ENCODE results near the gene PPP3CA. TPM values are rescaled to one million over a fixed set of nuclear protein-coding genes. Genes with fewer than 3 reads are reported as not detected.
A peak's percentile ranks its signal among the peaks of the same experiment; 100 is the strongest.

Gene PPP3CA
- total and polyA plus RNA-seq, 7 experiments from 2014 or later, result 2.9 to 30.9 (median 16.9) TPM

- Mint-ChIP-seq H3K27me3 (no peaks in the 10 kb centered on the region), H3K4me3 (no peak overlapping the region), H3K36me3 (peaks cover 0 to 12% (median 4%) of the 10 kb centered on the region in 5 donors), H3K27ac (no peak overlapping the region), H3K4me1 (peaks cover 7 to 37% (median 17%) of the 10 kb centered on the region in 7 donors), H3K9me3 (peaks cover 0 to under 1% (median 0%) of the 10 kb centered on the region in 11 donors)
- Histone ChIP-seq H3K27ac (ENCODE audit: low read depth, low read length) (no peak overlapping the region), H3K36me3 (ENCODE audit: control insufficient read depth in 2 of 3, insufficient read depth in 3 of 3, low read length in 3 of 3) (no peaks in the 10 kb centered on the region), H3K27me3 (ENCODE audit: control insufficient read depth in 2 of 2, insufficient read depth in 2 of 2, low read length in 2 of 2) (no peaks in the 10 kb centered on the region), H3K4me1 (ENCODE audit: control insufficient read depth in 2 of 2, insufficient read depth in 2 of 2, low read length in 2 of 2) (no peaks in the 10 kb centered on the region), H3K9me3 (ENCODE audit: control insufficient read depth in 2 of 3, low read length in 3 of 3) (no peaks in the 10 kb centered on the region), H3K4me3 (ENCODE audit: low read length) (no peak overlapping the region)
- no peak for ATAC-seq
- no peak for DNase-seq
- intact Hi-C loops (cut with micrococcal nuclease), result loop anchor here (1.0 to 5.0 kb wide), 6 partner anchors 158 to 1242 kb away; partner anchors contain the start of gene PPP3CA (in 1 of the 2)
- POLR2A ChIA-PET, result interaction anchor here (0.7 kb wide), 1 partner anchor 94 kb away, joined by 3 read pairs; no protein-coding TSS in a partner anchor
- CTCF ChIA-PET, result interaction anchor here (0.7 kb wide), 1 partner anchor 138 kb away, joined by 3 read pairs; no protein-coding TSS in a partner anchor
Measured at GRCh38 chr4:101188906-101189305, 158.4 kb downstream of the PPP3CA start.

- Mint-ChIP-seq H3K9me3 (peaks cover 0 to 5% (median 0%) of the 10 kb centered on the region in 11 donors), H3K27me3 (no peaks in the 10 kb centered on the region), H3K4me1 (peaks cover 7 to 41% (median 17%) of the 10 kb centered on the region in 7 donors), H3K4me3 (peak overlapping the region in 1 of 10 donors; percentile 25), H3K36me3 (peaks cover 4 to 18% (median 9%) of the 10 kb centered on the region in 5 donors), H3K27ac (no peak overlapping the region)
- Histone ChIP-seq H3K9me3 (ENCODE audit: control insufficient read depth in 2 of 3, low read length in 3 of 3) (no peaks in the 10 kb centered on the region), H3K4me1 (ENCODE audit: control insufficient read depth in 2 of 2, insufficient read depth in 2 of 2, low read length in 2 of 2) (no peaks in the 10 kb centered on the region), H3K4me3 (ENCODE audit: low read length) (no peak overlapping the region), H3K27ac (ENCODE audit: low read depth, low read length) (no peak overlapping the region), H3K36me3 (ENCODE audit: control insufficient read depth in 2 of 3, insufficient read depth in 3 of 3, low read length in 3 of 3) (no peaks in the 10 kb centered on the region), H3K27me3 (ENCODE audit: control insufficient read depth in 2 of 2, insufficient read depth in 2 of 2, low read length in 2 of 2) (no peaks in the 10 kb centered on the region)
- ATAC-seq (peak; percentile 42), DNase-seq (peak in 4 of 9 donors; percentile 7 to 27 (median 15))
- ChIA-PET POLR2A (no interaction called here), CTCF (interaction anchor here (0.7 to 1.0 kb wide), 2 partner anchors 272 to 334 kb away, joined by 3 to 4 read pairs; no protein-coding TSS in a partner anchor)
- intact Hi-C loops (cut with micrococcal nuclease), result loop anchor here (1.0 to 5.0 kb wide), 6 partner anchors 159 to 1243 kb away; partner anchors contain the start of gene PPP3CA (in 1 of the 2)
Measured at GRCh38 chr4:101187841-101188240, 159.5 kb downstream of the PPP3CA start.

DNA sequence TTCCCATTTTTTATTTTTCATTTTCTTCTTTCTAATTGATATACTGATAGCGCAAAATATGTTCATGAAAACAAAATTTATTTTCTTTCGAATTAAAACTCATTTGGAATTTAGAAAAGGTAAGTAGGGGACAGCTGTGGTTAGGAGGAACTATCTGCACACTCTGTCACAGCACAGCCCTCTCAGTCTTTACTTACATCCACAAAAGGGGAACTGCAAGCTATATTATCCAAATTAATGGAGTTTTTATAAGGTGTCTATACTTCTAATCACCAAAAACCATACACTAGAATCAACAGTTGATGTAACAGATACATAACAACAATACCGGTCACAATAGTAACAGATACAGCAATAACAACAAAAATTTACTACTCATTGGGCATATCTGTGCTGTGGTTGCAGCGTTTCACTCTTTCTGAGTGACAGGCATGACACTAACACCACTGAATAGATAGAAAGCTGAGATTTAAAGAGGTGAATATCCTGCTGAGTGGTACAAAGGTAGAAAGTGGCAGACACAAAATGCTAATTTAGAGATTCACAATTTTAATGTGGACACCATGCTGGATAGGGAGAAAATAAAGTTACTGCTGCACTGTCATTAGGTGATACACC lies 160.7 kb downstream of the PPP3CA start:
- Histone ChIP-seq H3K27me3 (ENCODE audit: control insufficient read depth in 2 of 2, insufficient read depth in 2 of 2, low read length in 2 of 2) (no peaks in the 10 kb centered on the region), H3K4me3 (ENCODE audit: low read length) (no peak overlapping the region), H3K4me1 (ENCODE audit: control insufficient read depth in 2 of 2, insufficient read depth in 2 of 2, low read length in 2 of 2) (no peaks in the 10 kb centered on the region), H3K9me3 (ENCODE audit: control insufficient read depth in 2 of 3, low read length in 3 of 3) (no peaks in the 10 kb centered on the region), H3K36me3 (ENCODE audit: control insufficient read depth in 2 of 3, insufficient read depth in 3 of 3, low read length in 3 of 3) (no peaks in the 10 kb centered on the region), H3K27ac (ENCODE audit: low read depth, low read length) (no peak overlapping the region)
- intact Hi-C loops (cut with micrococcal nuclease), result loop anchor here in 1 of 2 donors (5.0 kb wide), 1 partner anchor 546 kb away; no protein-coding TSS in a partner anchor
- Mint-ChIP-seq H3K4me1 (peaks cover 6 to 30% (median 11%) of the 10 kb centered on the region in 7 donors), H3K27ac (peak overlapping the region in 1 of 9 donors; percentile 10), H3K36me3 (peaks cover 6 to 28% (median 18%) of the 10 kb centered on the region in 5 donors), H3K9me3 (peaks cover 0 to 12% (median 0%) of the 10 kb centered on the region in 11 donors), H3K27me3 (no peaks in the 10 kb centered on the region), H3K4me3 (no peak overlapping the region)
- no peak for ATAC-seq
- no peak for DNase-seq
- ChIA-PET CTCF (interaction anchor here (0.8 to 1.4 kb wide), 3 partner anchors 10 to 161 kb away, joined by 3 to 5 read pairs (median 4); no protein-coding TSS in a partner anchor), POLR2A (no interaction called here)

DNA sequence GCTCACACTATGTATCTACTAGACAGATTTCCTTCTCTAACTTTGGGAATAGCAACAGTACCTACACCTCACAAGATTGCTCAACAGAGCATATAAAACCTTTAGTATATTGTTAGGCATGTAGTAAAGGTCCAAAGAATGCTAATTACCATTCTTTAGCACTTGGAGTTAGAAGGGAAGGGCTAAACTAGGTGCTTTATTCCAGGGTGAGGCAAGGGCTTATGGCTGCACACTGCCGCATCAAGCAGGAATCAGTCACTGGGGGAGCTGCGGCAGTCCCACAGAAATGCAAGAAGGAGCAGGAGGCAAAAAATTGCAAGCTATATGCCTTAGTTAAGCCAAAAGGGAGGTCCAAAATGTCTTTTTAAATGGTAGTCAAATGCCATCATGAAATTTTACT lies 162.7 kb downstream of the PPP3CA start:
- no peak overlapping the region for H3K27ac ChIP-seq (ENCODE audit: low read depth, low read length)
- ATAC-seq, result no peak
- no peaks in the 10 kb centered on the region for H3K9me3 ChIP-seq (ENCODE audit: control insufficient read depth in 2 of 3, low read length in 3 of 3)
- intact Hi-C loops (cut with micrococcal nuclease), result loop anchor here in 1 of 2 donors (5.0 kb wide), 1 partner anchor 548 kb away; no protein-coding TSS in a partner anchor
- no peak for DNase-seq
- no peaks in the 10 kb centered on the region for H3K4me1 ChIP-seq (ENCODE audit: control insufficient read depth in 2 of 2, insufficient read depth in 2 of 2, low read length in 2 of 2)
- H3K27me3 ChIP-seq (ENCODE audit: control insufficient read depth in 2 of 2, insufficient read depth in 2 of 2, low read length in 2 of 2), result no peaks in the 10 kb centered on the region
- Mint-ChIP-seq H3K27ac (no peak overlapping the region), H3K4me3 (no peak overlapping the region), H3K36me3 (peaks cover 6 to 28% (median 18%) of the 10 kb centered on the region in 5 donors), H3K4me1 (peaks cover 4 to 23% (median 11%) of the 10 kb centered on the region in 7 donors), H3K27me3 (no peaks in the 10 kb centered on the region), H3K9me3 (peaks cover 0 to 12% (median 0%) of the 10 kb centered on the region in 11 donors)
- ChIA-PET CTCF (no interaction called here), POLR2A (no interaction called here)
- H3K36me3 ChIP-seq (ENCODE audit: control insufficient read depth in 2 of 3, insufficient read depth in 3 of 3, low read length in 3 of 3), result no peaks in the 10 kb centered on the region
- no peak overlapping the region for H3K4me3 ChIP-seq (ENCODE audit: low read length)

- Histone ChIP-seq H3K4me3 (ENCODE audit: low read length) (no peak overlapping the region), H3K9me3 (ENCODE audit: control insufficient read depth in 2 of 3, low read length in 3 of 3) (no peaks in the 10 kb centered on the region), H3K27me3 (ENCODE audit: control insufficient read depth in 2 of 2, insufficient read depth in 2 of 2, low read length in 2 of 2) (no peaks in the 10 kb centered on the region), H3K36me3 (ENCODE audit: control insufficient read depth in 2 of 3, insufficient read depth in 3 of 3, low read length in 3 of 3) (no peaks in the 10 kb centered on the region), H3K27ac (ENCODE audit: low read depth, low read length) (no peak overlapping the region), H3K4me1 (ENCODE audit: control insufficient read depth in 2 of 2, insufficient read depth in 2 of 2, low read length in 2 of 2) (no peaks in the 10 kb centered on the region)
- Mint-ChIP-seq H3K27ac (no peak overlapping the region), H3K36me3 (peaks cover 6 to 28% (median 18%) of the 10 kb centered on the region in 5 donors), H3K4me1 (peaks cover 0 to 21% (median 12%) of the 10 kb centered on the region in 7 donors), H3K4me3 (no peak overlapping the region), H3K27me3 (no peaks in the 10 kb centered on the region), H3K9me3 (peaks cover 0 to 12% (median 0%) of the 10 kb centered on the region in 11 donors)
- CTCF ChIA-PET, result no interaction called here
- ATAC-seq (no peak), DNase-seq (no peak)
- POLR2A ChIA-PET, result no interaction called here
- intact Hi-C loops (cut with micrococcal nuclease), result no loop called here
Measured at GRCh38 chr4:101183666-101184373, 163.5 kb downstream of the PPP3CA start.

- no peaks in the 10 kb centered on the region for H3K27me3 Mint-ChIP-seq
- no peaks in the 10 kb centered on the region for H3K36me3 ChIP-seq (ENCODE audit: control insufficient read depth in 2 of 3, insufficient read depth in 3 of 3, low read length in 3 of 3)
- H3K27ac Mint-ChIP-seq, result no peak overlapping the region
- H3K36me3 Mint-ChIP-seq, result peaks cover 6 to 28% (median 18%) of the 10 kb centered on the region in 5 donors
- H3K27ac ChIP-seq (ENCODE audit: low read depth, low read length), result no peak overlapping the region
- intact Hi-C loops (cut with micrococcal nuclease), result no loop called here
- ChIA-PET CTCF (no interaction called here), POLR2A (no interaction called here)
- no peaks in the 10 kb centered on the region for H3K27me3 ChIP-seq (ENCODE audit: control insufficient read depth in 2 of 2, insufficient read depth in 2 of 2, low read length in 2 of 2)
- no peaks in the 10 kb centered on the region for H3K9me3 ChIP-seq (ENCODE audit: control insufficient read depth in 2 of 3, low read length in 3 of 3)
- H3K4me3 Mint-ChIP-seq, result no peak overlapping the region
- DNase-seq (no peak), ATAC-seq (no peak)
- H3K4me3 ChIP-seq (ENCODE audit: low read length), result no peak overlapping the region
- peaks cover 0 to 12% (median 0%) of the 10 kb centered on the region in 11 donors for H3K9me3 Mint-ChIP-seq
- H3K4me1 ChIP-seq (ENCODE audit: control insufficient read depth in 2 of 2, insufficient read depth in 2 of 2, low read length in 2 of 2), result no peaks in the 10 kb centered on the region
- peaks cover 0 to 22% (median 11%) of the 10 kb centered on the region in 7 donors for H3K4me1 Mint-ChIP-seq
Measured at GRCh38 chr4:101183221-101183620, 164.1 kb downstream of the PPP3CA start.

Data from naive thymus-derived CD4-positive, alpha-beta T cell (primary cell).